AG04450 (cell line): ENCODE measurements around the gene RCN1. TPM values are rescaled to one million over a fixed set of nuclear protein-coding genes. Genes with fewer than 3 reads are reported as not detected.

Experiments used
- CTCF ChIA-PET: fragments of 300-600, 350-600 bp; formaldehyde crosslinking; extraction: SDS; loops from one replicate; lab custom pipeline; 2022; ENCODE audit warnings: antibody characterized with exemption, inconsistent platforms; lab: Charles Lee
- POLR2A ChIA-PET: fragments of 350-600 bp; formaldehyde crosslinking; extraction: SDS; loops from one replicate; lab custom pipeline; 2021; ENCODE audit warnings: antibody characterized with exemption, inconsistent platforms; lab: Yijun Ruan, JAX
- DNase-seq: peaks from one replicate; pipeline ENCODE4 v3.0.0-alpha.2; 2011; ENCODE audit warnings: low read depth, low spot score
- H3K27ac ChIP-seq: one replicate; pipeline ENCODE4 v1.5.1; 2012; ENCODE audit warnings: low read depth, low read length, control low read depth
- H3K27me3 ChIP-seq: one replicate; pipeline ENCODE4 v1.6.0; 2012; ENCODE audit warnings: low read length; ENCODE audit not compliant: control insufficient read depth, insufficient read depth
- H3K4me3 ChIP-seq: 2 replicates; pipeline ENCODE4 v1.5.1; 2011; ENCODE audit warnings: mild to moderate bottlenecking, low read depth, low read length, control low read depth
- H3K9me3 ChIP-seq: 2 replicates; pipeline ENCODE4 v1.5.1; 2012; ENCODE audit warnings: low read length; ENCODE audit not compliant: control insufficient read depth, insufficient read depth
- polyA plus RNA-seq: library from polyadenylated mRNA; depleted of rRNA; stranded (reverse); fragments of >200 nt; gene quantifications from 2 replicates; pipeline ENCODE4 v1.2.3, GENCODE V29; 2011
- small RNA-seq: library from RNA; depleted of rRNA; stranded (forward); fragments of <200 nt; gene quantifications from one replicate; pipeline ENCODE3, GENCODE V24; 2012; ENCODE audit warnings: low read depth; ENCODE audit not compliant: insufficient read length
- TF ChIP-seq, protein P1 (sequence below): IDR thresholded peaks from 2 replicates; pipeline ENCODE4 v1.5.1; 2011; ENCODE audit warnings: low read depth, low read length, control low read depth, inconsistent platforms

The RCN1 gene
- polyA plus RNA-seq, 1 experiment: 448 TPM

DNA sequence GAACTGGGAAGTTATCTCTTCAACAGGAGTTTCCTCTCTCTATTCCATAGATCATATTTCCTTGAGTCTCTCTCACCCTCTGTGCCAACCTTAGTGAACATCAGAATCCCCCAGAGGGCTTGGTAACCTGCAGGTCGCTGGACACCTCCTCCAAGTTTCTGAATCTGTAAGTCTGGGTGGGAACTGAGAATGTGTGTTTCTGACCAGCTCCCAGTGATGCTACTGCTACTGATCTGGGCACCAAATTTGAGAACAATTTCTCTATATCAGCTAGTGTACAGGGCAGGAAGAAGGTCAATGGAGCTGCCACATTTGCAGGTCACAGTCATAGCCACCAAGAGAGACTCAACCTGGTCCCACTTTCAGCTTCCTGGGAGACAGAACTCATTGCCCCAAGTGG, 62.9 kb downstream of the RCN1 start:
- Histone ChIP-seq H3K27me3 (peaks cover 9% of the 10 kb centered on the region), H3K9me3 (no peaks in the 10 kb centered on the region), H3K27ac (no peak overlapping the region), H3K4me3 (no peak overlapping the region)
- DNase-seq: no peak
- POLR2A ChIA-PET: no interaction called here
- CTCF ChIA-PET: interaction anchor here (1.3 to 5.5 kb wide), 4 partner anchors 13 to 147 kb away, joined by 4 to 36 read pairs (median 6); no protein-coding TSS in a partner anchor
- TF ChIP-seq, protein P1, sequence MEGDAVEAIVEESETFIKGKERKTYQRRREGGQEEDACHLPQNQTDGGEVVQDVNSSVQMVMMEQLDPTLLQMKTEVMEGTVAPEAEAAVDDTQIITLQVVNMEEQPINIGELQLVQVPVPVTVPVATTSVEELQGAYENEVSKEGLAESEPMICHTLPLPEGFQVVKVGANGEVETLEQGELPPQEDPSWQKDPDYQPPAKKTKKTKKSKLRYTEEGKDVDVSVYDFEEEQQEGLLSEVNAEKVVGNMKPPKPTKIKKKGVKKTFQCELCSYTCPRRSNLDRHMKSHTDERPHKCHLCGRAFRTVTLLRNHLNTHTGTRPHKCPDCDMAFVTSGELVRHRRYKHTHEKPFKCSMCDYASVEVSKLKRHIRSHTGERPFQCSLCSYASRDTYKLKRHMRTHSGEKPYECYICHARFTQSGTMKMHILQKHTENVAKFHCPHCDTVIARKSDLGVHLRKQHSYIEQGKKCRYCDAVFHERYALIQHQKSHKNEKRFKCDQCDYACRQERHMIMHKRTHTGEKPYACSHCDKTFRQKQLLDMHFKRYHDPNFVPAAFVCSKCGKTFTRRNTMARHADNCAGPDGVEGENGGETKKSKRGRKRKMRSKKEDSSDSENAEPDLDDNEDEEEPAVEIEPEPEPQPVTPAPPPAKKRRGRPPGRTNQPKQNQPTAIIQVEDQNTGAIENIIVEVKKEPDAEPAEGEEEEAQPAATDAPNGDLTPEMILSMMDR: no peak

DNA sequence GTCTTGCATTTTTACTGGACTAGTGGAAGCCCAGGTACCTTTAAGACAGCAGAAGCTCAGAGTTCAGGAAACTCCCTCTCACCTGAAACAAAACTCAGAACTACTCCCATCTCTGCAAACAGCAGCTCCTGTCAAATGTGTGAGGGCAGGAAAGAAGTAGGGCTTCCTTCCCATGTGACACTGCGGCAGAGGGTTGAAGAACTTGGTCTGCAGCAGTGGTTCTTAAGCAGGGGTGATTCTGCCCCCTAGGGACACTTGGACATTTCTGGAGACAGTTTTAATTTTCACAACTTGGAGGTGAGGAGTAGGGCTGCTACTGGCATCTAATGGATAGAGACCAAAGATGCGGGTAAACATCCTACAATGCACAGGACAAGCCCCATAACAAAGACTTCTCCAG, 63.4 kb downstream of the RCN1 start:
- DNase-seq: no peak
- Histone ChIP-seq H3K9me3 (no peaks in the 10 kb centered on the region), H3K4me3 (no peak overlapping the region), H3K27me3 (peaks cover 9% of the 10 kb centered on the region), H3K27ac (no peak overlapping the region)
- TF ChIP-seq, protein P1: peak; percentile 40
- CTCF ChIA-PET: interaction anchor here (0.8 to 5.5 kb wide), 6 partner anchors 10 to 147 kb away, joined by 3 to 36 read pairs (median 4); no protein-coding TSS in a partner anchor
- POLR2A ChIA-PET: no interaction called here

Small RNAs within 50 kb of the gene (small RNA-seq; reads per million reads assigned to genes)
- gene RF00012: not detected
